A549 (cell line): ENCODE measurements around the gene CCDC171. TPM values are rescaled to one million over a fixed set of nuclear protein-coding genes. Genes with fewer than 3 reads are reported as not detected.
"Not testable (repeated sequence)": the region's sequence is repeated elsewhere in the genome, so short reads cannot be mapped to it uniquely, and the experiment has no call there.

Experiments used
- ATAC-seq, 2 experiments: fragments of 200-7000 bp in 1 of 2; fragments of >200 bp in 1 of 2; cut with Nextera tagmentation in 1 of 2; cut with Tn5 transposase in 1 of 2; 3 replicates each; pipeline versions ENCODE4 v1.8.0 to v1.9.1; 2018 to 2020; ENCODE audit warnings: mild to moderate bottlenecking in 1 of 2, moderate library complexity in 1 of 2
- CTCF ChIA-PET: fragments of 300-600 bp; sonication (Branson Sonifier 250); formaldehyde crosslinking; extraction: SDS; loops from one replicate; lab custom pipeline; 2021; ENCODE audit warnings: antibody characterized with exemption, inconsistent platforms; lab: Yijun Ruan, JAX
- POLR2A ChIA-PET: fragments of 350-600 bp; formaldehyde crosslinking; extraction: SDS; loops from one replicate; lab custom pipeline; 2021; ENCODE audit warnings: antibody characterized with exemption, inconsistent platforms; lab: Yijun Ruan, JAX
- DNase-seq, 2 experiments: peaks; one replicate each; pipeline versions ENCODE4 v3.0.0 to v3.0.0-alpha.2; 2011 to 2016; ENCODE audit warnings: low read depth in 1 of 2, low spot score in 1 of 2
- FAIRE-seq: peaks from 2 replicates; lab custom pipeline; 2011; peaks lifted over from hg19 to GRCh38; lab: Jason Lieb, UNC
- H3K27ac ChIP-seq, 2 experiments: fragments of >200 bp; sonication (Bioruptor Twin); formaldehyde crosslinking; 3 replicates each; pipeline ENCODE4 v1.5.1; 2016 to 2017
- H3K4me1 ChIP-seq: fragments of >200 bp; sonication (Bioruptor Twin); formaldehyde crosslinking; 3 replicates; pipeline ENCODE4 v1.6.1; 2016
- H3K4me2 ChIP-seq: fragments of >200 bp; sonication (Bioruptor Twin); formaldehyde crosslinking; 3 replicates; pipeline ENCODE4 v1.6.1; 2016
- H3K4me3 ChIP-seq: fragments of >200 bp; sonication (Bioruptor Twin); formaldehyde crosslinking; 3 replicates; pipeline ENCODE4 v1.5.1; 2016
- H3K9me3 ChIP-seq: fragments of >200 bp; sonication (Bioruptor Twin); formaldehyde crosslinking; 3 replicates; pipeline ENCODE4 v1.6.1; 2016
- BCL3 ChIP-seq: fragments of >200 bp; sonication (Bioruptor Twin); formaldehyde crosslinking; IDR thresholded peaks from 3 replicates; pipeline ENCODE4 v1.6.1; 2016
- CEBPB ChIP-seq, 2 experiments: fragments of >200 bp in 1 of 2; sonication (Bioruptor Twin) in 1 of 2; formaldehyde crosslinking in 1 of 2; IDR thresholded peaks; 2 replicates each; pipeline ENCODE4 v1.6.1; 2012 to 2016
- CHD4 ChIP-seq: fragments of 200-600 bp; sonication (generic); IDR thresholded peaks from 2 replicates; pipeline ENCODE4 v1.6.1; 2016; ENCODE audit warnings: antibody characterized with exemption, mild to moderate bottlenecking, borderline replicate concordance
- EHMT2 ChIP-seq: fragments of 200-600 bp; sonication (generic); IDR thresholded peaks from 2 replicates; pipeline ENCODE4 v1.6.1; 2016; ENCODE audit warnings: antibody characterized with exemption, low read depth, mild to moderate bottlenecking, moderate library complexity
- ELK1 ChIP-seq: fragments of 150-350 bp; IDR thresholded peaks from 2 replicates; pipeline ENCODE4 v1.6.1; 2014; ENCODE audit warnings: low read depth, mild to moderate bottlenecking, low read length
- FOSL2 ChIP-seq, 2 experiments: fragments of 450-650 bp in 1 of 2; fragments of >200 bp in 1 of 2; sonication (Bioruptor Twin) in 1 of 2; formaldehyde crosslinking; IDR thresholded peaks; 2 replicates each; pipeline versions ENCODE4 v1.5.0 to v1.6.1; 2016 to 2020; ENCODE audit warnings: mild to moderate bottlenecking in 1 of 2, moderate library complexity in 1 of 2
- JUNB ChIP-seq: fragments of >200 bp; sonication (Bioruptor Twin); formaldehyde crosslinking; IDR thresholded peaks from 2 replicates; pipeline ENCODE4 v1.6.1; 2016
- MAX ChIP-seq: IDR thresholded peaks from 2 replicates; pipeline ENCODE4 v1.6.1; 2012
- NFE2L2 ChIP-seq: fragments of 150-350 bp; conservative IDR thresholded peaks from 2 replicates; pipeline ENCODE4 v1.6.1; 2014; ENCODE audit warnings: low read length
- PHF8 ChIP-seq: fragments of 200-600 bp; sonication (generic); IDR thresholded peaks from 2 replicates; pipeline ENCODE4 v1.6.1; 2016; ENCODE audit warnings: low read depth, mild to moderate bottlenecking, antibody characterized with exemption, moderate library complexity, borderline replicate concordance
- RCOR1 ChIP-seq: fragments of 150-350 bp; IDR thresholded peaks from 2 replicates; pipeline ENCODE4 v1.6.1; 2014; ENCODE audit warnings: antibody characterized with exemption, low read length, low read depth
- RFX5 ChIP-seq: fragments of 450-650 bp; IDR thresholded peaks from 2 replicates; pipeline ENCODE4 v1.7.1; 2014; ENCODE audit warnings: antibody characterized with exemption, mild to moderate bottlenecking, moderate library complexity
- SREBF2 ChIP-seq: fragments of 450-650 bp; IDR thresholded peaks from 2 replicates; pipeline ENCODE4 v1.6.1; 2014; ENCODE audit warnings: mild to moderate bottlenecking, moderate library complexity
- TFCP2L1 ChIP-seq: fragments of 250-450 bp; sonication (Bioruptor Pico); IDR thresholded peaks from 2 replicates; pipeline ENCODE4 v1.5.0; 2021; ENCODE audit warnings: mild to moderate bottlenecking
- ZC3H11A ChIP-seq: fragments of 450-650 bp; IDR thresholded peaks from 2 replicates; pipeline ENCODE4 v1.6.1; 2014; ENCODE audit warnings: antibody characterized with exemption, mild to moderate bottlenecking
- ZNF302 ChIP-seq: fragments of 250-450 bp; sonication (Bioruptor Pico); IDR thresholded peaks from 2 replicates; pipeline ENCODE4 v1.9.0; 2021; ENCODE audit warnings: inconsistent platforms, mild to moderate bottlenecking, moderate library complexity
- ZSCAN20 ChIP-seq: fragments of 250-450 bp; sonication (Bioruptor Pico); IDR thresholded peaks from 2 replicates; pipeline ENCODE4 v1.8.0; 2022; ENCODE audit warnings: mild to moderate bottlenecking, moderate library complexity
- WGBS: methylation state at CpG from one replicate; pipeline ENCODE4 v1.1.6; 2017; ENCODE audit errors: missing lambda C conversion rate; 5-methylcytosine and 5-hydroxymethylcytosine counted together
- polyA plus RNA-seq, 4 experiments: library from polyadenylated mRNA; depleted of rRNA in 3 of 4; stranded (reverse); fragments of >200 nt; fragmentation: RNase III in 1 of 4; extraction: RNeasy Plus Mini Kit Qiagen cat#74134 plus additional on column Dnase treatment in 1 of 4; gene quantifications; 2 replicates in 3 of 4; 3 replicates in 1 of 4; pipeline ENCODE4 v1.2.3, GENCODE V29; 2011 to 2017

The CCDC171 gene
- polyA plus RNA-seq, 2 of the 4 experiments (the other 2 are of a cell fraction): 0.88 to 1.3 TPM

GRCh38 chr9:15785584-15785983 lies 232.7 kb downstream of the CCDC171 start:
- no peak for DNase-seq
- ChIA-PET POLR2A (no interaction called here), CTCF (interaction anchor here (1.0 kb wide), 1 partner anchor 107 kb away, joined by 3 read pairs; no protein-coding TSS in a partner anchor)
- ATAC-seq: no peak
- Histone ChIP-seq H3K27ac (no peak overlapping the region), H3K4me1 (no peaks in the 10 kb centered on the region), H3K4me3 (no peak overlapping the region), H3K4me2 (no peak overlapping the region), H3K9me3 (no peaks in the 10 kb centered on the region)
- TF ChIP-seq ZNF302 (CRISPR knock-in tag) (no peak), EHMT2 (no peak), CHD4 (no peak), JUNB (no peak), ELK1 (no peak), BCL3 (no peak), CEBPB (IDR thresholded peaks at IDR 0.05) (no peak), RFX5 (no peak), RCOR1 (no peak), NFE2L2 (no peak), SREBF2 (no peak), PHF8 (no peak)
- FAIRE-seq: no peak

GRCh38 chr9:15786616-15787015 lies 233.8 kb downstream of the CCDC171 start:
- Histone ChIP-seq H3K27ac (no peak overlapping the region), H3K4me1 (no peaks in the 10 kb centered on the region), H3K4me3 (no peak overlapping the region), H3K4me2 (no peak overlapping the region), H3K9me3 (no peaks in the 10 kb centered on the region)
- TF ChIP-seq ZSCAN20 (no peak), TFCP2L1 (CRISPR knock-in tag) (no peak), ZC3H11A (no peak)
- WGBS: 57% methylated on average over 3 of the region's 3 CpGs
- ATAC-seq (no peak), DNase-seq (no peak), FAIRE-seq (no peak)
- POLR2A ChIA-PET: no interaction called here
- CTCF ChIA-PET: interaction anchor here (0.5 kb wide), 1 partner anchor 1548 kb away, joined by 3 read pairs; no protein-coding TSS in a partner anchor

- ATAC-seq: not testable (repeated sequence)
These were observed 257.5 kb downstream of the CCDC171 start for GRCh38 chr9:15810219-15810899.

GRCh38 chr9:15813076-15813475 lies 260.2 kb downstream of the CCDC171 start:
- FAIRE-seq: no peak
- ChIA-PET CTCF (no interaction called here), POLR2A (no interaction called here)

More at GRCh38 chr9:15810219-15810899, 257.5 kb downstream of the CCDC171 start:
- H3K4me3 ChIP-seq, H3K27ac ChIP-seq, H3K4me1 ChIP-seq, H3K9me3 ChIP-seq, FAIRE-seq, DNase-seq, POLR2A ChIA-PET, CTCF ChIA-PET, H3K4me2 ChIP-seq: not testable (repeated sequence)
- 78% methylated on average over 11 of the region's 34 CpGs for WGBS

More at GRCh38 chr9:15813076-15813475, 260.2 kb downstream of the CCDC171 start:
- 40% methylated on average over 2 of the region's 2 CpGs for WGBS
- ATAC-seq (no peak), DNase-seq (no peak)
- no peak overlapping the region for H3K27ac ChIP-seq
- H3K4me1 ChIP-seq: no peaks in the 10 kb centered on the region
- TF ChIP-seq MAX (no peak), FOSL2 (IDR thresholded peaks at IDR 0.05) (no peak), FOSL2 (CRISPR knock-in tag; IDR thresholded peaks at IDR 0.05) (no peak)
- no peaks in the 10 kb centered on the region for H3K9me3 ChIP-seq
- H3K4me3 ChIP-seq: no peak overlapping the region
- H3K4me2 ChIP-seq: no peak overlapping the region
